ENCODE results near the gene AKAIN1. TPM values are rescaled to one million over a fixed set of nuclear protein-coding genes. Genes with fewer than 3 reads are reported as not detected.

Gene AKAIN1
- total RNA-seq, 3 donors from 2014 or later = not detected

DNA sequence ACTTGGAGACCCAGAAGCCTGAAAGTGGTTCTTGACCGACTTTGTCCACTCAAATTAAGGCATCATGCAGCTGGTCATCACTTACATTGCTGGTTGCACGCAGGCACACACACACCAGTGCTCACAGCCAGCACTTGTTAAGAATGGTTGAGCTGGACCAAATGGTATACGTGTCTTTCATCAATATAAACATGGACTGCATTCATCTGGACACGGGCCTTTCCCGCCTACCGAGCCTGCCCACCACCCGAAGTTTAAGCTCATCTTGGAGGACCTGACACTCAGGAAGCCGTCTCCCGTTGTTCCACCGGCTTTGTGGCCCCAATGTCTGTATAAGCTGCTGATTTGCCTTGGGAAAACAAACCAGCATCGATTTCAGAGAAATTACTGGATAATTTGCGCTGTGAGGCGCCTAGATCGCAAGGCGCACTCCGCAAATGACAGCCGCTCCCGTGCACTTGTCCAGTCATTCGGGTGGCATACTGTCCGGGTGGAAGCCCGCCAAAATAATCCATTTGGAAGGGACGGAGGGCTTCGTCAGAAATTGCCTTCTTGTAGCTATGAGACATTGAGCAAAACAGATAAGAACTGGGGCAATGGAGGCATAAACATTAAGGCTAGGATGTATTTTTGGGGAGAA is 40.1 kb upstream of the AKAIN1 start:
- H3K4me1 ChIP-seq (ENCODE audit: low read depth) = peaks cover 24% of the 10 kb centered on the region
- TF ChIP-seq CTCF (IDR thresholded peaks at IDR 0.05) = no peak
- no peaks in the 10 kb centered on the region for H3K36me3 ChIP-seq (ENCODE audit: low read depth)
- intact Hi-C loops (cut with DNase I, micrococcal nuclease) = loop anchor here (5.0 kb wide), 3 partner anchors 55 to 395 kb away; partner anchors contain the start of gene ZBTB14 (in 1 of the 2)
- peak overlapping the region; percentile 58 for H3K4me3 ChIP-seq
- peak; percentile 51 for ATAC-seq
- peak in 1 of 3 donors; percentile 53 for DNase-seq
- no peaks in the 10 kb centered on the region for H3K9me3 ChIP-seq

- Histone ChIP-seq H3K36me3 (ENCODE audit: low read depth) (no peaks in the 10 kb centered on the region), H3K9me3 (no peaks in the 10 kb centered on the region), H3K4me3 (no peak overlapping the region), H3K4me1 (ENCODE audit: low read depth) (no peaks in the 10 kb centered on the region)
- TF ChIP-seq CTCF (IDR thresholded peaks at IDR 0.05) = no peak
- no peak for ATAC-seq
- intact Hi-C loops (cut with DNase I, micrococcal nuclease) = no loop called here
- DNase-seq = no peak
Observed at GRCh38 chr18:5214583-5215351, 17.7 kb upstream of the AKAIN1 start.

GRCh38 chr18:5207471-5208150 is 10.6 kb upstream of the AKAIN1 start:
- H3K9me3 ChIP-seq = no peaks in the 10 kb centered on the region
- ATAC-seq (no peak), DNase-seq (no peak)
- TF ChIP-seq CTCF (IDR thresholded peaks at IDR 0.05) = no peak
- H3K36me3 ChIP-seq (ENCODE audit: low read depth) = no peaks in the 10 kb centered on the region
- no peak overlapping the region for H3K4me3 ChIP-seq
- no peaks in the 10 kb centered on the region for H3K4me1 ChIP-seq (ENCODE audit: low read depth)
- intact Hi-C loops (cut with DNase I, micrococcal nuclease) = no loop called here

DNA sequence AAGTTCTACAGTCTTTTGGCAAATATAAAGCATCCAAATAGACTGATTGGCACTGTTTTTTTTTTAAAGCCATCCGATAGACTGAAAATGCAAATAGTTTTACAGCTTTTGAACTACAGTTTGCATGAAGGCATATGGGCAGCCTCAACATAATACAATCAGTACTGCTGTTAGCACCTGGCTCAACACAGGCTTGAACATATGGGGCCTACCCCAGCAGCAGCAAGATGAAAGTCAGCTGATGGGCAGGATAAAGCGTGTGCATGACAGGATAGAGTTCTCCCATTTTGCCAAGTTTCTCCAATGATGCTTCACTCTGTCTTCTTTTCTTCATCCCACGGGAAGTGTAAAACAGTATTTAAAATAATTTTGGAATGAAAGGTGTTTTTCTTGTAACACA is 1.3 kb upstream of the AKAIN1 start:
- no peak overlapping the region for H3K4me3 ChIP-seq
- intact Hi-C loops (cut with DNase I, micrococcal nuclease) = no loop called here
- no peaks in the 10 kb centered on the region for H3K9me3 ChIP-seq
- no peaks in the 10 kb centered on the region for H3K36me3 ChIP-seq (ENCODE audit: low read depth)
- ATAC-seq (no peak), DNase-seq (no peak)
- H3K4me1 ChIP-seq (ENCODE audit: low read depth) = no peaks in the 10 kb centered on the region
- TF ChIP-seq CTCF (IDR thresholded peaks at IDR 0.05) = no peak

- Histone ChIP-seq H3K36me3 (ENCODE audit: low read depth) (no peaks in the 10 kb centered on the region), H3K4me1 (ENCODE audit: low read depth) (no peaks in the 10 kb centered on the region), H3K9me3 (no peaks in the 10 kb centered on the region), H3K4me3 (no peak overlapping the region)
- TF ChIP-seq CTCF (IDR thresholded peaks at IDR 0.05) = no peak
- intact Hi-C loops (cut with DNase I, micrococcal nuclease) = no loop called here
- ATAC-seq (no peak), DNase-seq (no peak)
Observed at GRCh38 chr18:5197461-5197860, 404 bp upstream of the AKAIN1 start.
